Adrenal gland (tissue), 5 donors: Measurements from ENCODE around the gene CASKIN2.

Source experiments
- POLR2A ChIP-seq, 2 donors: fragments of 450-650 bp; IDR thresholded peaks; one replicate each; pipeline ENCODE4 v1.6.1; 2017; ENCODE audit warnings: antibody characterized with exemption in 2 of 2, mild to moderate bottlenecking in 2 of 2, moderate library complexity in 1 of 2
- TF ChIP-seq, protein P1 (sequence below), 6 experiments: fragments of 450-650 bp in 4 of 6; fragments of 200-600 bp in 2 of 6; sonication (generic) in 1 of 6; IDR thresholded peaks; 1 replicate in 5 of 6; 2 replicates in 1 of 6; pipeline versions ENCODE4 v1.5.1 to v1.8.0; 2016 to 2021; ENCODE audit warnings: antibody characterized with exemption in 6 of 6, mild to moderate bottlenecking in 2 of 6, moderate library complexity in 1 of 6
- donor health status: DM: no; HTN: no; CAD: no.

GRCh38 chr17:75478508-75478907 lies 36.8 kb downstream of the CASKIN2 start:
- TF ChIP-seq, protein P1, sequence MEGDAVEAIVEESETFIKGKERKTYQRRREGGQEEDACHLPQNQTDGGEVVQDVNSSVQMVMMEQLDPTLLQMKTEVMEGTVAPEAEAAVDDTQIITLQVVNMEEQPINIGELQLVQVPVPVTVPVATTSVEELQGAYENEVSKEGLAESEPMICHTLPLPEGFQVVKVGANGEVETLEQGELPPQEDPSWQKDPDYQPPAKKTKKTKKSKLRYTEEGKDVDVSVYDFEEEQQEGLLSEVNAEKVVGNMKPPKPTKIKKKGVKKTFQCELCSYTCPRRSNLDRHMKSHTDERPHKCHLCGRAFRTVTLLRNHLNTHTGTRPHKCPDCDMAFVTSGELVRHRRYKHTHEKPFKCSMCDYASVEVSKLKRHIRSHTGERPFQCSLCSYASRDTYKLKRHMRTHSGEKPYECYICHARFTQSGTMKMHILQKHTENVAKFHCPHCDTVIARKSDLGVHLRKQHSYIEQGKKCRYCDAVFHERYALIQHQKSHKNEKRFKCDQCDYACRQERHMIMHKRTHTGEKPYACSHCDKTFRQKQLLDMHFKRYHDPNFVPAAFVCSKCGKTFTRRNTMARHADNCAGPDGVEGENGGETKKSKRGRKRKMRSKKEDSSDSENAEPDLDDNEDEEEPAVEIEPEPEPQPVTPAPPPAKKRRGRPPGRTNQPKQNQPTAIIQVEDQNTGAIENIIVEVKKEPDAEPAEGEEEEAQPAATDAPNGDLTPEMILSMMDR (IDR thresholded peaks at IDR 0.05), result no peak
- no peak for TF ChIP-seq POLR2A (IDR thresholded peaks at IDR 0.05)
